Thyroid gland (tissue), 4 donors: ENCODE measurements around the gene UGT1A7. TPM values are rescaled to one million over a fixed set of nuclear protein-coding genes. Genes with fewer than 3 reads are reported as not detected.
"Not testable (repeated sequence)": the region's sequence is repeated elsewhere in the genome, so short reads cannot be mapped to it uniquely, and the experiment has no call there.

Source experiments
- DNase-seq, 2 donors: peaks; one replicate each; pipeline ENCODE4 v3.0.0-alpha.2; 2019
- H3K27ac ChIP-seq, 3 donors: fragments of 200-600 bp; sonication (generic); 1 replicate in 2 of 3; 2 replicates in 1 of 3; pipeline ENCODE4 v1.5.1; 2016 to 2019; ENCODE audit warnings: mild to moderate bottlenecking in 1 of 3, moderate library complexity in 1 of 3
- H3K27me3 ChIP-seq: fragments of 200-600 bp; sonication (generic); one replicate; pipeline ENCODE4 v1.5.1; 2019
- H3K36me3 ChIP-seq, 2 donors: fragments of 200-600 bp; sonication (generic); one replicate each; pipeline ENCODE4 v1.5.1; 2016 to 2019
- H3K4me1 ChIP-seq, 2 donors: fragments of 200-600 bp; sonication (generic); one replicate each; pipeline ENCODE4 v1.5.1; 2017 to 2019
- H3K4me3 ChIP-seq, 3 donors: fragments of 200-600 bp; sonication (generic); replicated peaks in 1 of 3; 1 replicate in 2 of 3; 2 replicates in 1 of 3; pipeline ENCODE4 v1.5.1; 2016; ENCODE audit warnings: mild to moderate bottlenecking in 1 of 3
- H3K9me3 ChIP-seq: fragments of 200-600 bp; sonication (generic); one replicate; pipeline ENCODE4 v1.5.1; 2017
- POLR2A ChIP-seq, 2 donors: fragments of 450-650 bp; IDR thresholded peaks; one replicate each; pipeline ENCODE4 v1.6.1; 2017; ENCODE audit warnings: antibody characterized with exemption in 2 of 2, mild to moderate bottlenecking in 2 of 2, moderate library complexity in 1 of 2
- WGBS, 2 donors: methylation state at CpG; one replicate each; pipeline ENCODE4 v1.1.5; 2017; 5-methylcytosine and 5-hydroxymethylcytosine counted together
- intact Hi-C: fragments of 100-400 bp; cut with DNase I; formaldehyde crosslinking; loops from one replicate; pipeline ENCODE4 v1.15.1; 2023
- total RNA-seq, 4 donors: library from RNA; depleted of rRNA; stranded (reverse); fragments of >200 nt; gene quantifications; one replicate each; pipeline ENCODE4 v1.2.3, GENCODE V29; 2016
- TF ChIP-seq, protein P1 (sequence below), 6 experiments: fragments of 200-600 bp in 3 of 6; fragments of 450-650 bp in 3 of 6; sonication (generic) in 3 of 6; IDR thresholded peaks; one replicate each; pipeline ENCODE4 v1.5.1; 2016 to 2019; ENCODE audit warnings: antibody characterized with exemption in 6 of 6, mild to moderate bottlenecking in 2 of 6, inconsistent platforms in 1 of 6, moderate library complexity in 1 of 6

UGT1A7 gene
- total RNA-seq, 4 donors from 2014 or later = not detected

- no peak for DNase-seq
- Histone ChIP-seq H3K9me3 (no peaks in the 10 kb centered on the region), H3K4me3 (no peak overlapping the region), H3K4me1 (no peaks in the 10 kb centered on the region), H3K27me3 (no peaks in the 10 kb centered on the region), H3K36me3 (no peaks in the 10 kb centered on the region), H3K27ac (no peak overlapping the region)
- WGBS, 2 donors = 79 to 85% methylated on average over 4 of the region's 4 CpGs
- intact Hi-C loops = no loop called here
- TF ChIP-seq, protein P1, sequence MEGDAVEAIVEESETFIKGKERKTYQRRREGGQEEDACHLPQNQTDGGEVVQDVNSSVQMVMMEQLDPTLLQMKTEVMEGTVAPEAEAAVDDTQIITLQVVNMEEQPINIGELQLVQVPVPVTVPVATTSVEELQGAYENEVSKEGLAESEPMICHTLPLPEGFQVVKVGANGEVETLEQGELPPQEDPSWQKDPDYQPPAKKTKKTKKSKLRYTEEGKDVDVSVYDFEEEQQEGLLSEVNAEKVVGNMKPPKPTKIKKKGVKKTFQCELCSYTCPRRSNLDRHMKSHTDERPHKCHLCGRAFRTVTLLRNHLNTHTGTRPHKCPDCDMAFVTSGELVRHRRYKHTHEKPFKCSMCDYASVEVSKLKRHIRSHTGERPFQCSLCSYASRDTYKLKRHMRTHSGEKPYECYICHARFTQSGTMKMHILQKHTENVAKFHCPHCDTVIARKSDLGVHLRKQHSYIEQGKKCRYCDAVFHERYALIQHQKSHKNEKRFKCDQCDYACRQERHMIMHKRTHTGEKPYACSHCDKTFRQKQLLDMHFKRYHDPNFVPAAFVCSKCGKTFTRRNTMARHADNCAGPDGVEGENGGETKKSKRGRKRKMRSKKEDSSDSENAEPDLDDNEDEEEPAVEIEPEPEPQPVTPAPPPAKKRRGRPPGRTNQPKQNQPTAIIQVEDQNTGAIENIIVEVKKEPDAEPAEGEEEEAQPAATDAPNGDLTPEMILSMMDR (IDR thresholded peaks at IDR 0.05) = no peak
- no peak for TF ChIP-seq POLR2A (IDR thresholded peaks at IDR 0.05)
These were observed 30.7 kb upstream of the UGT1A7 start for GRCh38 chr2:233650981-233651380.

DNA sequence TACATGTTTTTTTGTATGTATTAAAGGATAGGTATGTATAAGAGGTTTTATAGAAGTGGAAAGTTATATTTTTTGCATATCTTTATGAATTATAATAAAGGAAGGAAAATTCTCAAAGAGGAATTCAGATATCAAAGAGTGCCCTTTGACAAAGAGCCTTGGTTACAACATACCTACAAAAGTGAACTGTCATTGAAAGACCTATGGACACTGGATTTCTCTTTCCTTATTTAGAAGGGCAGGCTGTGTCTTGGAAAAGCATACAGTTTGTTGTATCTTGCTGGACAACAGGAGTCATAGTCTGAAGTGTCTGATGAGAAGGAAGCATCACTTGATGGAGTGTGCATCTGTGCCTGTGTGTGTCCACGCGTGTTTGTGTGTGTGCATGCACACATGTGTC lies 30.3 kb upstream of the UGT1A7 start:
- H3K4me1 ChIP-seq = no peaks in the 10 kb centered on the region
- no peak overlapping the region for H3K27ac ChIP-seq
- H3K36me3 ChIP-seq = no peaks in the 10 kb centered on the region
- no peaks in the 10 kb centered on the region for H3K27me3 ChIP-seq
- intact Hi-C loops = no loop called here
- no peaks in the 10 kb centered on the region for H3K9me3 ChIP-seq
- no peak overlapping the region for H3K4me3 ChIP-seq
- 93 to 97% methylated on average over 2 of the region's 2 CpGs for WGBS, 2 donors
- TF ChIP-seq POLR2A (IDR thresholded peaks at IDR 0.05) = no peak
- TF ChIP-seq, protein P1 (IDR thresholded peaks at IDR 0.05) = no peak
- no peak for DNase-seq

GRCh38 chr2:233654501-233654900 lies 27.2 kb upstream of the UGT1A7 start:
- Histone ChIP-seq H3K27ac (no peak overlapping the region), H3K9me3 (no peaks in the 10 kb centered on the region), H3K4me1 (no peaks in the 10 kb centered on the region), H3K27me3 (no peaks in the 10 kb centered on the region), H3K4me3 (no peak overlapping the region), H3K36me3 (no peaks in the 10 kb centered on the region)
- WGBS, 2 donors = 69 to 78% methylated on average over 6 of the region's 6 CpGs
- intact Hi-C loops = no loop called here
- no peak for TF ChIP-seq POLR2A (IDR thresholded peaks at IDR 0.05)
- TF ChIP-seq, protein P1 (IDR thresholded peaks at IDR 0.05) = no peak
- DNase-seq = no peak

DNA sequence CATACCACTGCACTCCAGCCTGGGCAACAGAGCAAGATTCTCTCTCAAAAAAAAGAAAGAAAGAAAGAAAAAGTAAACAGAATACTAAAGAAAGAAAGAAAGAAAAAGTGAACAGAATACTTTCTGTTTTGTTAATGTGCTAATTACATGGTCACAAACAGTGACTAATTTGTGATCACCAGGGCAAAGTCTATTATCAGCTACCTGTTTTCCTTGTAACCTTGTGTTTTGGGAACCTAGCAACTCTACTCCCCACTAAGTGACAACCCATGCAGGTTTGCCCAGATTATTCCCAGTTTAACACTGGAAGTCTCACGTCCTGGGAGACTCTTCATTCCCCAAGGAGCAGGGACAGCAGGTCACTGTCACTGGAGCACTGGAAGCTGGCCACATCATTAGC lies 26.7 kb upstream of the UGT1A7 start:
- Histone ChIP-seq H3K4me1 (no peaks in the 10 kb centered on the region), H3K4me3 (no peak overlapping the region), H3K27ac (no peak overlapping the region), H3K9me3 (no peaks in the 10 kb centered on the region), H3K36me3 (no peaks in the 10 kb centered on the region), H3K27me3 (no peaks in the 10 kb centered on the region)
- no peak for DNase-seq
- TF ChIP-seq, protein P1 (IDR thresholded peaks at IDR 0.05) = no peak
- TF ChIP-seq POLR2A (IDR thresholded peaks at IDR 0.05) = no peak
- WGBS, 2 donors = 43 to 78% methylated on average over 1 of the region's 1 CpG
- intact Hi-C loops = no loop called here

- H3K9me3 ChIP-seq, DNase-seq, H3K27me3 ChIP-seq, intact Hi-C loops, H3K4me1 ChIP-seq, H3K36me3 ChIP-seq, H3K4me3 ChIP-seq, H3K27ac ChIP-seq: not testable (repeated sequence)
- 93 to 96% methylated on average over 3 of the region's 3 CpGs for WGBS, 2 donors
These were observed 25.8 kb upstream of the UGT1A7 start for GRCh38 chr2:233655943-233656342.

DNA sequence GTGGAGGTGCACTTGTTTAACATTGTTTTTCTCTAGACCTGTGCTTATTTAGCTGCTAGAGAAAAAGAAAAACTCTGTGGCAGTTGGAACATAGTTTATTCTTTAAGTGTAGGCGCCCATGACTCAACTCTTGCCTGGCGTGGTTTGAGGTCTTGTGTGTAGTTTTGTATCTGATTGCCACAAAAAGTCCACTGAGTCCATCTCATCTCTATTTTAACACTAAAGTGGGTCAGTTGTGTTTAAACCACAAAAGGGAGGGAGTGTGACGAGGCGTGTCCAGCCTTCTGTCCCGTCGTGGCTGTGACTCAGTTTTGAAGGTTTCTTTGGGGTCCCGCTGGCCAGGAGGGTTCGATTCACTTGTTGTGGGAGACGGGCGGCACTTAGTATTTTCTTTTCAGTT lies 25.3 kb upstream of the UGT1A7 start:
- no peaks in the 10 kb centered on the region for H3K27me3 ChIP-seq

More for the DNA sequence above, 25.3 kb upstream of the UGT1A7 start:
- no peaks in the 10 kb centered on the region for H3K9me3 ChIP-seq
- H3K36me3 ChIP-seq = no peaks in the 10 kb centered on the region
- H3K4me1 ChIP-seq = no peaks in the 10 kb centered on the region
- TF ChIP-seq, protein P1 (IDR thresholded peaks at IDR 0.05) = no peak
- no peak for TF ChIP-seq POLR2A (IDR thresholded peaks at IDR 0.05)
- H3K27ac ChIP-seq = no peak overlapping the region
- intact Hi-C loops = no loop called here
- H3K4me3 ChIP-seq = no peak overlapping the region
- 85 to 91% methylated on average over 10 of the region's 10 CpGs for WGBS, 2 donors
- no peak for DNase-seq
